ENCODE results near the gene FAM32A.

The FAM32A gene

DNA sequence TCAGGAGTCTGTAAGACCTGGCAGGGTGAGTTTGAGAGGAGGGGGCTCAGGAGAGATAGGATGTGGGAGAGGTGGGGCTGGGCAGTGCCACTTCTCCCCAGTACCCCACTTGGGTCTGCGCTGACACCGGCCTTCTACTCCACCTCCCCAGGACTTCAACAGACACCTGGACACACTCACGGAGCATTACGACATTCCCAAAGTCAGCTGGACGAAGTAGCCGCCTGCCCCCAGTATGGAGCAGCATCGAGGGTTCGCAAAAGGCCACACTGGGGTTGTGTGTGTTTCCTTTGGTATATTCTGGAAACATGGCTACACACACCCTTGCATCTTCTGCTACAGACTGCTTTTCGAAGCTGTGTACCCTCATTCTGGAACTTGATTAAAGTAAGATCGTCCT is 5.5 kb downstream of the FAM32A start:
- DNase-seq (ENCODE audit: extremely low read depth, low read depth): no peak
- no peak overlapping the region for H3K4me3 ChIP-seq (replicated peaks; ENCODE audit: low read depth, low read length)
- TF ChIP-seq, protein P1, sequence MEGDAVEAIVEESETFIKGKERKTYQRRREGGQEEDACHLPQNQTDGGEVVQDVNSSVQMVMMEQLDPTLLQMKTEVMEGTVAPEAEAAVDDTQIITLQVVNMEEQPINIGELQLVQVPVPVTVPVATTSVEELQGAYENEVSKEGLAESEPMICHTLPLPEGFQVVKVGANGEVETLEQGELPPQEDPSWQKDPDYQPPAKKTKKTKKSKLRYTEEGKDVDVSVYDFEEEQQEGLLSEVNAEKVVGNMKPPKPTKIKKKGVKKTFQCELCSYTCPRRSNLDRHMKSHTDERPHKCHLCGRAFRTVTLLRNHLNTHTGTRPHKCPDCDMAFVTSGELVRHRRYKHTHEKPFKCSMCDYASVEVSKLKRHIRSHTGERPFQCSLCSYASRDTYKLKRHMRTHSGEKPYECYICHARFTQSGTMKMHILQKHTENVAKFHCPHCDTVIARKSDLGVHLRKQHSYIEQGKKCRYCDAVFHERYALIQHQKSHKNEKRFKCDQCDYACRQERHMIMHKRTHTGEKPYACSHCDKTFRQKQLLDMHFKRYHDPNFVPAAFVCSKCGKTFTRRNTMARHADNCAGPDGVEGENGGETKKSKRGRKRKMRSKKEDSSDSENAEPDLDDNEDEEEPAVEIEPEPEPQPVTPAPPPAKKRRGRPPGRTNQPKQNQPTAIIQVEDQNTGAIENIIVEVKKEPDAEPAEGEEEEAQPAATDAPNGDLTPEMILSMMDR (IDR thresholded peaks at IDR 0.05; ENCODE audit: low read depth, low read length, missing control alignments): no peak

DNA sequence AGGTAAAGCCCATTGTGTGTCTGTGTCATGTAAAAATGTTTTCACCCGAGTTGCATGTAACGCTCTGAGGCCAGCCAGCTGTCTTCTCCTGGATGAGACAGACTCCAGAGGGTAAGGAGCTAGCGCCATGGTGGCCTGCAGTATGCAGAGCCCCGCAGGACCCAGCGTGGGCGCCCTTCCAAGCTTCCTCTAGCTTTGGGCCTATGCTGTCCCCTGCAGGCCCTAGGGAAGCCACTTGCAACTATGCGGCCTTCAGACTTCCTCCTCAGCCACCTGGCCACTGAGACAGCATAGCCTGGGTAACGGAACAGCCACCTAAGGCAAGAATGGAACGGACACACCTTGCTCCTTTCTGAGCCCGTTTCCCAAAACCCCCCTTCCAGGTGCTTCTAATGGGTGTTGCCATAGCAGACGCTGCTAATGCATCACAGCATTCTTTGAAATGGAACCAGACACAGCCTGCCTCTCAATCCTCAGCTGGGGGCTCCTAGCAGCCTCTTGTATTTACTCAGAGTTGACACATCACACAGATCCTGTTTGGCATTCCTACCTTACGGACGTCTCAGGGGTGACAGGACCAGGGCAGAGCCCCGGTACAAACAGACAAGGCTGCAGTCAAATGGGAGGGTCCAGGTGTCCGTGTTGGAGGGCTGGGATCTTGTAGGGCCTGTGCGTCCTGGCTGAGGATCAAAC is 6.2 kb downstream of the FAM32A start:
- TF ChIP-seq, protein P1 (IDR thresholded peaks at IDR 0.05; ENCODE audit: low read depth, low read length, missing control alignments): no peak
- H3K4me3 ChIP-seq (replicated peaks; ENCODE audit: low read depth, low read length): no peak overlapping the region
- DNase-seq (ENCODE audit: extremely low read depth, low read depth): no peak

DNA sequence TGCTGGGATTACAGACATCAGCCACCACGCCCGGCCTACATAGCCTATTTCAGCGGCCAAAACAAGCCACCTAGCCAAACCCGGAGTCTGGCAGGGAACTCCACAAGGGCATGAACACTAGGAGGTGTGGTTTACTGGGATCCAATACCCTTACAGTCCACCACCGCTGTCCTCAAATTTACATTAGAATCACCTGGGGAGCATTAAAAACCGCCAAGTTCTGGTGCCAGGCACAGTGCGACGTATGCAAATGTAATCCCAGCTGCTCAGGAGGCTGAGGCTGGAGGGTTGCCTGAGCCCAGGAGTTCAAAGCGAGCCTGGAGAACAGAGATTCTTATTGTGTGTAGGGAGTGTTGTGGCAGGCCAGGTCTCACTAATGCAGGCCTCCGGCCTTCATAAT is 8.3 kb downstream of the FAM32A start:
- no peak overlapping the region for H3K4me3 ChIP-seq (replicated peaks; ENCODE audit: low read depth, low read length)
- no peak for DNase-seq (ENCODE audit: extremely low read depth, low read depth)
- TF ChIP-seq, protein P1 (IDR thresholded peaks at IDR 0.05; ENCODE audit: low read depth, low read length, missing control alignments): no peak

DNA sequence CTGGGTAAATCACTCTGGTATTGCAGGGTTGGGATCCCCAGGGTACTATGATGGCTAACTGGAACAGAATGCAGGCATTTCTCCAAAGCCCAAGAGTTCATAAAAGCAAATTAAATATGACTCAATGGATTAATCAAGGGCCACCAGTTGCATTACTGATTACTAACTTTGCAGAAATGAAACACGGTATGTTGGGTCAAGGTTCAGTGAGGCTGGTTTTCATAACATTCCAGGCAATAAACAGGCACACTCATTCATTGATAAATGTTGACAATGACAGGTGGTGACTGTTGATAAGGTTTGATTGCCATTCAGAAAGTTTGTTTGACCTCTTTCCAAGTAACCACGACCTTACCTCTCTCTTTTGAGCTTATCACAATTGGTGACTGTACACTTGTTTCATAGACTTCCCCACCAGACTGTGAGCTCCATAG is 12.0 kb downstream of the FAM32A start:
- no peak for DNase-seq (ENCODE audit: extremely low read depth, low read depth)
- TF ChIP-seq, protein P1 (IDR thresholded peaks at IDR 0.05; ENCODE audit: low read depth, low read length, missing control alignments): no peak
- peak overlapping the region; percentile 98 for H3K4me3 ChIP-seq (replicated peaks; ENCODE audit: low read depth, low read length)

DNA sequence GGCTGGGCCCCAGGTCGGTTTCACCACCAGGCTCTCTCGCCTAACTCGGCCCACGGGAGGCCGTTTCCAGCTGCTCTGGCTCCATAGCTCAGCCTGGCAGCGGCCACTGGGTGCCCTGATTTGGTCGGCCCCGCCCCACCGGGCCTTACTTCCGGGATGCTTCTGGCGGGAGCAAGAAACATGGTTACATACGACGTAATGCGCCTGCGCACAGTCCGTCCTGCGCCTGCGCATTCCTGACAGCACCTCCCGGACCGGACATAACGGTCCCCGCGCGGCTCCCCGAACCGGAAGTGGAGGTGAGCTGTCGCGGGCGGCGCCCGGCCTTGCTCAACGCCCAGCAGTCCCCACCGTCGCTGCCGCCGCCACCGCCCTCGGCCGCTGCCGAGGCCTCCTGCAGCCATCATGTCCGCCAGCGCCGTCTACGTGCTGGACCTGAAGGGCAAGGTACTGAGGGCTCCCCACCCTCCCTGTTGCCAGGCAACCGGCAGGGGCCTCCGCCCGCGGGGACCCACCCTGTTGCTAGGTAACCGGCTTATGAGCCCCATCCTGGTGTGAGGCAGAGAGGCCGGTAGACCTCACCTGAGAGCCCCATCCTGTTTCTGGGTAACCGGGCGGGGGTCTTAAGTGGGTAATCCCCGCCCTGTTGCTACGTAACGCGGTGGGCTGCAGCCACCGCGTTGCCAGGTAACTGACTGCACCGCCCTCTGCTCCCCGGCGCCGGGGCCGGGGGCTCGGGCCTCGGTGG is 12.6 kb downstream of the FAM32A start, which contains the start of gene AP1M1:
Gene AP1M1 (plus strand): TSS at position 290 of the 748 bp plus-strand sequence. CDS start 116 bp downstream, at position 406.
- TF ChIP-seq, protein P1 (IDR thresholded peaks at IDR 0.05; ENCODE audit: low read depth, low read length, missing control alignments): no peak
- peak; percentile 93 for DNase-seq (ENCODE audit: extremely low read depth, low read depth)
- H3K4me3 ChIP-seq (replicated peaks; ENCODE audit: low read depth, low read length): peak within 1 kb of the TSS; percentile 98

DNA sequence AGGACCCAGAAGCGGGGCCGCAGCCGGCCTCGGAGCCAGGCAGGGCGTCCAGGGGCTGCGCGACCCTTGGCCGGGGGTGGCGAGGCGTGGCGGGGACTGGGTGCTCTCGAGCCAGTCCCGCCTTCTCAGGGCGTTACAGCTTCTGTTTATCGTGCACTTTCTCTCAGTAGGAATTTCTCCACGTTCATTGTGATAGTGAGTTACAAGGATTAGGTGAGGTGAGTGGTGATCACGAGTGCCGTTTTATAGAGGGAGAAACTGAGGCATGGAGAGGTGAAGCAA is 13.1 kb downstream of the FAM32A start:
- TF ChIP-seq, protein P1 (IDR thresholded peaks at IDR 0.05; ENCODE audit: low read depth, low read length, missing control alignments): no peak
- peak overlapping the region; percentile 98 for H3K4me3 ChIP-seq (replicated peaks; ENCODE audit: low read depth, low read length)
- DNase-seq (ENCODE audit: extremely low read depth, low read depth): no peak

Data from HFF-Myc (cell line).